Hematopoietic multipotent progenitor cell (in vitro differentiated cells): Measurements from ENCODE around the gene DKK3. TPM values are rescaled to one million over a fixed set of nuclear protein-coding genes. Genes with fewer than 3 reads are reported as not detected.

Source experiments
- DNase-seq, 3 donors: peaks; one replicate each; pipeline ENCODE4 v3.0.0-alpha.2; 2011 to 2015; ENCODE audit warnings: low read depth in 2 of 3, low spot score in 2 of 3
- total RNA-seq: library from RNA; depleted of rRNA; stranded (reverse); fragments of >200 nt; gene quantifications from one replicate; pipeline ENCODE4 v1.2.3, GENCODE V29; 2012

DKK3 gene
- total RNA-seq, 1 donor = not detected

DNA sequence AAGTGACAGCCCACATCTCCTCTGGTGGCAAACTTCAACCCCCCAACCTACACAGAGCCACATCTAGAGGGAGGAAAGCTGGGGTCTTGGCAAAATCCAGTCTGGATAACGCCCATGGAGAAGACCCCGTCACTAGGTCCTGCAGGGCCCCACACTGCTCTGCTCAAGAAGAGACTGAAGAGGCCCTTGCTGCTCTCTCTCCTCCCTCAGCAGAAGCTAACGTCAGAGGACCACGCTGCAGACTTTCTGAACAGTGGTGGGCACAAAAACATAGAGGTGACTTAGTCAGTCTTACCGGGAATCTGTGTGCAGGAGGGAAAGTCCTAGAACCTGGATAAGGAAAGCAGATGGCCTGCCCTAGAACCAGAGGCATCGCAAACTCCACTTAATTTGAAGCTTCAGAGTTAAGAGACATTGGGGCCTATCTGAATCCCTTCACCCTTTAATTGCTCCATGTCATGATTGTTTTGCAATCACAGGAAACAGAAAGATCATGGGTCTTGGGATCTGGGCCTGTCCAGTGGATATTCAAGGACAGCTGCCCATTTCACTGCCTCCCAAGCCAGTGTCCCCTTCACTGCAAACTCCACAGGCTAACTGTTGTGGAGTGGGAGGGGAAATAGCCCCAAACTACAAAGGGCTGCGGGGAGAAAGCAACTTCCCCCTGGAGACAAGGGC lies 1.7 kb downstream of the DKK3 start:
- no peak for DNase-seq

GRCh38 chr11:12005476-12005875 lies 3.0 kb downstream of the DKK3 start:
- no peak for DNase-seq

DNA sequence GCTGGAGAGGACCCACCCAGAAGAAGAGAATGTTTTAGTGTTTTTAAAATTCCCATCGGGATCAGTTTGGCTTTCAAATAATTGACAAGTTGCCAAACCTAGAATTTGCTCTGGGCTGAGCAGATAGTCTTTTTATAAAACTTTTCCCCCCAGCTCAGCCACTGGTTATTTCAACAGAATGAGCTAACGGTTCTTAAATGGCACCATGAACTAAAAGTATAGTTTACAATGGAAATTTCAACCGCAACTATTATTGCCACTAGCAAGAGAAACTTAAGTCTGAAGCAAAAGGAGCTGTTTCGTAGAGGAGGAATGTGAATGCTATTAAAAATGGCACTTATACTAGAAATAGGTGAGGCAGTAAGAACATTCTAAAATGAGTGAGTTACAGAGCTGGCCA lies 3.4 kb downstream of the DKK3 start:
- DNase-seq = no peak

DNA sequence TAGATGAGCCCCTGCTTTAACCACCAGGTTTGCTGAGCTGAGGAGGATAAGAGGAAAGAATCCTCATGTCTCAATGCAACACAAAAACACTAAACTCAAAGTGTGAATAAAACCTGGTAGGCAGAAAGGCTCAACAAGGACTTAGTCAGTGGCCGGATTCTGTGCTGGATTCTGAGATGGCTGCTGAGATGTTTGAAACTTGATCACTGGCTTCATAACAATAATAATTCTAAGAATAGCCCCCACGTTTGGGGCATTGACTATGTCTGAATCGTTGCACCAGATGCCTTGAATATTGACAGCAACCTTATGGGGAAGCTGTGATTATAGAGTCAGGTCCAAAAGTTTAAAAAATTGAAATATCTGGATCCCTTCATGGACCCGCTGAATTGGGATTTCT lies 4.6 kb downstream of the DKK3 start:
- DNase-seq = no peak

- no peak for DNase-seq
Measured at GRCh38 chr11:12003336-12003735, 5.1 kb downstream of the DKK3 start.

- no peak for DNase-seq
Measured at GRCh38 chr11:12001186-12001585, 7.2 kb downstream of the DKK3 start.

DNA sequence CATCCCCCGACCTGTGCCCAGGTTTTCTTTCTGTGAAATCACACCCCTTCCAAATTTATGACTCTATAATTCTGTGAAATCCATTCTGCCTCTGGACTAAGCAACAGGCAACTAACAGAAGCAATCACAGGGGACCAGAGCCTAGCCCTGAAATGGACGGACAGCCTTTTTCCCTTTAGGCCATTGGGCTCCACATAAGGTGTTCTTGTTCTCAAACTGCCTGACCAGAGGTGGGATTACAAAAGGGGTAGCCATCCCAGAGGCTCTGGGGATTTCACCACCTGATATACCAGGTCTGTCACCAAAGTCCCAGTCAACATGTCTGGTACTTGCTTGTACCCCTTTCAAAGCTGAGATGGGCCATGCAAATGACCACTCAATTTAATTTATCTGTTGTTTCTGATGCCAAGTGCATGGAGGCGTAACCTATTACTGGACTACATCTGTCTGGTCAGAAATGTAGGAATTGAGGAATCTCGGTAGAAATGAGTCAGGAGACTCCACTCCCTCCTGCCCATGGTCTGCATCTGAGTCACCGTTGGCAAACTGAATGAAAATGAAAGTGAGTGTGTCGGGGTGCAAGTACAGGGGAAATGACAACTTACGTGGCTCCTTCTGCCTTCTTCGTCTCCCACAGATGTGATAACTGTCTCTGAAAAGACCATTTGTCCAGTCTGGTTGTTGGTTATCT lies 10.2 kb downstream of the DKK3 start:
- no peak for DNase-seq

DNA sequence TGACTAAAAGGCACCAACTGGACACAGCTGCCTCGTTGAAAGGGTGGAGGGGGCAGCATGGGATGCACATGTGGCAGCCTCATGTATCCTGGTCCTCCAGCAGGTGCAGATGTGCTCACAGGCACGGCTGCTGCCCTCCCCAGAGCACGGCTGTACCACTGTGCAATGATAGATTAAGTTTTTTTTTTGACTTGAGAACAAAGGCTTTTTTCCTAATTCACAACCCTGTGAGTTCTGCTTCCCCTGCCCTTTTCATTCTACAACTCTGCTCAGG lies 11.4 kb downstream of the DKK3 start:
- DNase-seq = no peak

DNA sequence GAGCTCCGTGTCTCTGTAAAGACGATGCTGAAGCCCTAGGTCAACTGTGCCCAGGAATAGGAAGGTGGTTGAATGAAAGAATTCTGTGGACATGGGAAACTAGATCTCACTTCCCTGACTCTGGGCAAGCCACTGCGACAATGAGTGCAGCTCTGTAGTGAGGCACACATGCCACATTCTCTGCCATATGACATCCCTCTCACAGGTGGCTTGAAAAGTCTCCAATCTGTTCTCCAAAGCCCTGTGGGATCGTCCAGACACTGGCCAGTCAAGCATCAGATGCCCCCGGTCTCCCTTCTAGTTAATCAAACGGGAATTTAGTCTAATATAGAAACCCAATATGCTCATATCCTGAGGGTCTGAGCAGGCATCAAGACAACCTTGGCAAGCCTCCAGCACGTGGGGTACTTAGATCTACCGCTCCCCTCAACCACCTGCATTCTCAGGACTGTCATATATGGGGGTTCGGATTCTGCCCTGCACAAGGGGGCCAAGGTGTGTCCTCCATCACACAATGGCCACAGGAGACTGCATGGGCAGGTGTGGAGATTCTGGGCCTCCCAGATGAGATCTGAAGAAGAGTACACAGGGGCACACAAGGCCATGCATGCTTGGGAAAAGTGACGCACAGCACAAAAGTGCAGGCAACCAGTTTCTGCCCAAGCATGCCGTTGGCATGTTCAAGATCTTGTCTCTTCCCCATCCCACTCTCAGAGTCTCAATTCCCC lies 11.9 kb downstream of the DKK3 start:
- DNase-seq = no peak

DNA sequence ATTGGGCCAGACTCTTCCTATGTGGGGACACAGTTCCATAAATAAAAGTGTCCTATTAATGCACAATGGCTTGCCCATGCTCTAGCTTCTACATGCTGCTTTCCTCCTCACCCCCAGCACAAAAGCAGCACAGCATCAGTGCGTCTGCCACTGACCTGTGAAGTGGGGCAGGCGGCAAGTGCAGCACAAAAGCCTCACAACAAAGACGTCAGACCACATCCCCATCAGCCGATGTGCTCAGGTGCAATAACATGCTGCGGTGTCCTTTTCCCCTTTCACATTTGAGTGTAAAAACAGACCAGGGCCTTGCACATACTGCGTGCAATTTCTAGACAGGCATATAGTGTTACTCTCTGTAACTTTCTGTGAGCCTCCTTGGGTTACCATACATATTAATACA lies 12.8 kb downstream of the DKK3 start:
- no peak for DNase-seq

DNA sequence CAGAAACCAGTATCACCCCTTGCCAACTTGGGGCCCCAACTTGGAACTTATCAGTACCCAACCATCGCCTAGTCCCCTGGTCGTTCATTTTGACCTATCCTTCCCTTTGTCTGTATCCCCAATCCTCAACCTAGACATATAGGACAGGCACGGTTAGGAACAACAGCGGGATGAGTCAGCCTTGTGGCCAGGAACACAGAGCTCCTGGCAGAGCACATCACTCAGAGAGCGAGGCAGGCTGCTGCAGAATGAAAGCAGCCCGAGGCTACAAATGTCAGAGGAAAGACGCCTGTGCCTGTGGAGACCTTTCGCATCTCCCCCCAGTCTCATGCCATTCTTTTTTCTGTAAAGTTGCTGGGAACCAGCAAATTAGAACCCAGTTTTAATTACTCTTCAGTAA lies 14.6 kb downstream of the DKK3 start:
- no peak for DNase-seq

- no peak for DNase-seq
Measured at GRCh38 chr11:11992257-11993212, 15.9 kb downstream of the DKK3 start.

GRCh38 chr11:11989774-11990744 lies 18.4 kb downstream of the DKK3 start:
- no peak for DNase-seq

GRCh38 chr11:11988681-11989261 lies 19.7 kb downstream of the DKK3 start:
- no peak for DNase-seq

DNA sequence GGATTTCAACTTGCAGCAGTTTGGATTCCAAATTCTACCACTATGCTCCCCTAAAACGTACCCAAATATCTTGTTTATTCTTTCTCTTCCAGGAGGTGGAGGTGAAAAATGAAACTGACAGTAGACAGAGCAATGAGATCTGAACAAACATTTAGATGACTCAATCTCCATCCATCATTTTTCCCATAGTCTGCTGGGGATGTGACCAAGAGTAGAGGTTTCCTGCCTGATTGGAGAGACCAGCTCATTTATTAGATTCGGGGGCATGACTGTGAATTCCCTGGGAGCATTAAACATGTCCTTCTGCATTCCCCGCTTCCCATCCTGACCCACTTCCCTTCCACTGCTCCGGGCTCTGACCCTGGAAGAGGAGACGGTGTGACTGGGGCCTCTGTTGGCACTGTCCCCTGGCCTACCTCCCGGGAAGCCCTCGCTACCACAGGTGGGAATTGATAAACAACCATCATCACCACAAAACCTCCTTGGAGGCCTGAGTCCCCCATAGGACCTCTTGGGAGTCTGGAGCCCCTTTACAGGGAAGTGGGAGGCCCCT lies 20.3 kb downstream of the DKK3 start:
- DNase-seq = no peak

- no peak for DNase-seq
Measured at GRCh38 chr11:11987503-11988022, 20.9 kb downstream of the DKK3 start.

DNA sequence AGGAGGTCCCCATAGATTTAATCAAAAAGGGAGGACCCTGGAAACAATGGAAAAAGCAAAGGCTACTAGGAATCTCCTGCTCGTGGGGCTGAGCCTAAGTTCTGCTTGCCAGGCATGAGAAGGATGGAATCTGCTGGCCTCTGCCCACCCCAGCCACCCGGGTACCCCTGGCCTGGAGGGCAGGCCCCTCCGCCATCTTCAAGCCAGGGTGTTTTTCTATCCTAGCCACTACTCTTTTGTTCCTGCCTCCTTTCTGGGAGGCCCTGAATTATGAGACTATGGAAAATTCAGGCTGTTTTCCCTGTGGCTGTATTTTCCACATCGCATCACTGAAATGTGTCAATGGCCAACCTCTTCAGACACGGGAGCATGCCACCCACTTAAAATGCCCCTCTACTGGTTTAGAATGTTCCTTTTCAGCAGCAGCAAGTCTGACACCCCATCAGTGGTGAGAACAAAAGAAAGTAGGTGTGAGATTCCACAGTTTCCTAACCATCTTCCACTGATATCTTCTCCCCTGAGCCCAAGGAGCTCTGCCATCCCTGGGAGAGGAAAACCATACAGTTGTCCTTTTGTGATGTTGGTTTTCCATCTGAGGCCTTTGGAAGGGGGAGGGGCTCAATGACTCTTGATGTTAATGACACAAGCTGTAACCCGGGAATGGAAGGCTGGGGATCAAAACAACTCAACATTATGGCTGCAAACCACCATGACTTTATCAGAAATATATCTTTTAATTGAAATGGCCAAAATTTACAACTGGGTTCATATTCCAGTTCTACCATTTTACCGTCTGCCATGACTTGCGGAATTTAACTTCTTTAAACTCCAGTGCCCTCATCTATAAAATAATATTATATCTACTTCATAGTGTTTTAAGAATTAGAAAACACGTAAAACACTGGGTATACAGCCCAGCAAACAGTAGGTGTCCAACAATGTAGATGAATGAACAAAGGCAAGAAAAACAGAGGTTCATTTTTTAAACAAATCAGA lies 22.2 kb downstream of the DKK3 start:
- DNase-seq = no peak
